C4-2B (cell line): ENCODE results near the gene USP19.

Experiments
- ZFX ChIP-seq: fragments of 450-650 bp; IDR thresholded peaks from 2 replicates; pipeline ENCODE4 v1.6.1; 2017
- TF ChIP-seq, protein P1 (sequence below): fragments of 450-650 bp; conservative IDR thresholded peaks from 2 replicates; pipeline ENCODE4 v1.5.1; 2017; ENCODE audit warnings: mild to moderate bottlenecking

DNA sequence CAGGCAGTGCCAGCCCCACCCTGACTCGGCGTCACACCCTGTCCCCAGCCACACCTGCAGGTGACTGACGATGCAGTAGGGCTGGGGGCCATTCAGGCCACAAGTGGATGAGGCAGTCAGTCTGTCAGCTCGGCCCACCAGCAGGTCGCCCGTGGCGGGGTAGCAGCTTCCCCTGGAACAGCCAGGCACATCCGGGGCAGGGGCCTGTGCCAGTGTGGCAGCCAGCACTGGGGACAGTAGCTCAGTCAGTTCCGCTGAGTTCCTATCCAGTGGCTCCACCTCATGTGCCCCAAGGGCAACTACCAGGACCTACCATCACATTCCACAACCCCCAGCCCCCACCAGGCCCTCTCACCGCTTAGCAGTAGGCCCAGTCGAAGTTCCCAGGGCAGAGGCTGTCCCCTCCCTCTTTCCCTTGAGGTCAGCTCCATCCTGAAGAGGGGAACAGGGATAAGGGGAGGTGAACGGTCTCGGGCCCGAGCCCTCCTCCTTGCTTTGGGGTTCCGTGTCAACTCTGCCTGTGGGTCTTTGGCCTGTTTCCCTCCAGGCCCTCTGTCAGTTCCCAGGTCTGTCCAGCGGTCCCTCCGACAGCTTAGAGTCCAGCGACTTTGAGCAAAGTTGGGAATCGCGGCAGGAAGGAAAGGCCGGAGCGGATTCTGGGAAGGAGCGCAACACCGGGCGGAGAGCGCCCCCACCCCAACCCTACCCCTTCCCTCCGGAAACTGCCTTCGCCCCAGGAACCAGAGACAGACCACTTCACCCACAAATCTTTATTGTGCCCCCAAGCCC, 12.0 kb upstream of the USP19 start, which contains the start of gene LAMB2:
- TF ChIP-seq, protein P1, sequence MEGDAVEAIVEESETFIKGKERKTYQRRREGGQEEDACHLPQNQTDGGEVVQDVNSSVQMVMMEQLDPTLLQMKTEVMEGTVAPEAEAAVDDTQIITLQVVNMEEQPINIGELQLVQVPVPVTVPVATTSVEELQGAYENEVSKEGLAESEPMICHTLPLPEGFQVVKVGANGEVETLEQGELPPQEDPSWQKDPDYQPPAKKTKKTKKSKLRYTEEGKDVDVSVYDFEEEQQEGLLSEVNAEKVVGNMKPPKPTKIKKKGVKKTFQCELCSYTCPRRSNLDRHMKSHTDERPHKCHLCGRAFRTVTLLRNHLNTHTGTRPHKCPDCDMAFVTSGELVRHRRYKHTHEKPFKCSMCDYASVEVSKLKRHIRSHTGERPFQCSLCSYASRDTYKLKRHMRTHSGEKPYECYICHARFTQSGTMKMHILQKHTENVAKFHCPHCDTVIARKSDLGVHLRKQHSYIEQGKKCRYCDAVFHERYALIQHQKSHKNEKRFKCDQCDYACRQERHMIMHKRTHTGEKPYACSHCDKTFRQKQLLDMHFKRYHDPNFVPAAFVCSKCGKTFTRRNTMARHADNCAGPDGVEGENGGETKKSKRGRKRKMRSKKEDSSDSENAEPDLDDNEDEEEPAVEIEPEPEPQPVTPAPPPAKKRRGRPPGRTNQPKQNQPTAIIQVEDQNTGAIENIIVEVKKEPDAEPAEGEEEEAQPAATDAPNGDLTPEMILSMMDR = no peak; the same call in 1 of the 2 replicates
- TF ChIP-seq ZFX = peak; percentile 32; the same call in 1 of the 2 replicates
